Activated B cell treated with CpG ODN at 0.5 μM for 24 hours (primary cell): Measurements from ENCODE around the gene DAO. TPM values are rescaled to one million over a fixed set of nuclear protein-coding genes. Genes with fewer than 3 reads are reported as not detected.

Experiments used
- ATAC-seq: fragments of 200-7000 bp; cut with Tn5 transposase; one replicate; pipeline ENCODE4 v1.10.0; 2021; ENCODE audit warnings: low read depth, mild to moderate bottlenecking, moderate library complexity
- CTCF ChIA-PET: fragments of 350-600 bp; sonication (Branson Sonifier 250); formaldehyde crosslinking; loops from one replicate; lab custom pipeline; 2021; ENCODE audit warnings: antibody characterized with exemption; lab: Charles Lee
- POLR2A ChIA-PET: fragments of 350-600 bp; sonication (Branson Sonifier 250); formaldehyde crosslinking; loops from one replicate; lab custom pipeline; 2021; ENCODE audit warnings: antibody characterized with exemption; lab: Charles Lee
- DNase-seq: peaks from one replicate; pipeline ENCODE4 v3.0.0; 2022
- H3K27ac Mint-ChIP-seq: one replicate; pipeline ENCODE4 v1.8.0; 2020; ENCODE audit warnings: mixed read lengths
- H3K27me3 Mint-ChIP-seq: one replicate; pipeline ENCODE4 v1.8.0; 2021; ENCODE audit warnings: mixed read lengths
- H3K36me3 Mint-ChIP-seq: one replicate; pipeline ENCODE4 v1.8.0; 2021; ENCODE audit warnings: low read depth, mixed read lengths
- H3K4me1 Mint-ChIP-seq: one replicate; pipeline ENCODE4 v1.8.0; 2021; ENCODE audit warnings: mixed read lengths
- H3K4me3 Mint-ChIP-seq: one replicate; pipeline ENCODE4 v1.8.0; 2020; ENCODE audit warnings: mild to moderate bottlenecking, mixed read lengths
- H3K9me3 Mint-ChIP-seq: one replicate; pipeline ENCODE4 v1.8.0; 2020; ENCODE audit warnings: mixed read lengths
- CTCF ChIP-seq: fragments of 200-600 bp; IDR thresholded peaks from one replicate; pipeline ENCODE4 v1.8.0; 2022; ENCODE audit warnings: antibody characterized with exemption, mild to moderate bottlenecking
- intact Hi-C: fragments of 100-400 bp; cut with micrococcal nuclease; formaldehyde crosslinking; loops from one replicate; pipeline ENCODE4 v1.15.1; 2024
- total RNA-seq: library from RNA; stranded (reverse); gene quantifications from 2 replicates; pipeline ENCODE4 v1.2.3, GENCODE V29; 2022

The DAO gene
- total RNA-seq, 1 donor from 2014 or later: not detected

- H3K4me3 Mint-ChIP-seq: no peak overlapping the region
- DNase-seq: no peak
- CTCF ChIA-PET: interaction anchor here (7.5 kb wide), 1 partner anchor 62 kb away, joined by 75 read pairs; no protein-coding TSS in a partner anchor
- no peak for TF ChIP-seq CTCF
- H3K27ac Mint-ChIP-seq: no peak overlapping the region
- no peaks in the 10 kb centered on the region for H3K4me1 Mint-ChIP-seq
- H3K36me3 Mint-ChIP-seq: no peaks in the 10 kb centered on the region
- intact Hi-C loops: loop anchor here (10.0 kb wide), 1 partner anchor 498 kb away; no protein-coding TSS in a partner anchor
- POLR2A ChIA-PET: no interaction called here
- ATAC-seq: no peak
- no peaks in the 10 kb centered on the region for H3K27me3 Mint-ChIP-seq
- H3K9me3 Mint-ChIP-seq: peaks cover 2% of the 10 kb centered on the region
Measured at GRCh38 chr12:108886873-108887629, 7.2 kb downstream of the DAO start.

GRCh38 chr12:108888031-108888430 lies 8.1 kb downstream of the DAO start:
- no peak for ATAC-seq
- intact Hi-C loops: loop anchor here (10.0 kb wide), 1 partner anchor 497 kb away; no protein-coding TSS in a partner anchor
- POLR2A ChIA-PET: no interaction called here

GRCh38 chr12:108890208-108890607 lies 10.3 kb downstream of the DAO start:
- H3K36me3 Mint-ChIP-seq: no peaks in the 10 kb centered on the region
- no peak for TF ChIP-seq CTCF
- no peaks in the 10 kb centered on the region for H3K4me1 Mint-ChIP-seq
- intact Hi-C loops: no loop called here
- POLR2A ChIA-PET: no interaction called here
- CTCF ChIA-PET: interaction anchor here (1.1 to 2.2 kb wide), 2 partner anchors 22 to 60 kb away, joined by 4 to 11 read pairs; no protein-coding TSS in a partner anchor
- H3K27me3 Mint-ChIP-seq: no peaks in the 10 kb centered on the region
- no peak overlapping the region for H3K27ac Mint-ChIP-seq
- peaks cover 2% of the 10 kb centered on the region for H3K9me3 Mint-ChIP-seq
- no peak overlapping the region for H3K4me3 Mint-ChIP-seq
- ATAC-seq (no peak), DNase-seq (no peak)

More at GRCh38 chr12:108888031-108888430, 8.1 kb downstream of the DAO start:
- Mint-ChIP-seq H3K4me3 (no peak overlapping the region), H3K36me3 (no peaks in the 10 kb centered on the region), H3K27ac (no peak overlapping the region), H3K27me3 (no peaks in the 10 kb centered on the region), H3K9me3 (peaks cover 2% of the 10 kb centered on the region), H3K4me1 (no peaks in the 10 kb centered on the region)
- no peak for TF ChIP-seq CTCF
- DNase-seq: no peak
- CTCF ChIA-PET: interaction anchor here (0.6 to 7.5 kb wide), 2 partner anchors 33 to 62 kb away, joined by 3 to 75 read pairs; no protein-coding TSS in a partner anchor

GRCh38 chr12:108895220-108895802 lies 15.4 kb downstream of the DAO start:
- Mint-ChIP-seq H3K27ac (no peak overlapping the region), H3K27me3 (peaks cover 3% of the 10 kb centered on the region), H3K4me1 (no peaks in the 10 kb centered on the region), H3K4me3 (no peak overlapping the region), H3K36me3 (no peaks in the 10 kb centered on the region), H3K9me3 (peaks cover 2% of the 10 kb centered on the region)
- DNase-seq (no peak), ATAC-seq (no peak)
- CTCF ChIA-PET: no interaction called here
- TF ChIP-seq CTCF: no peak
- intact Hi-C loops: no loop called here
- POLR2A ChIA-PET: no interaction called here

- CTCF ChIA-PET: no interaction called here
- Mint-ChIP-seq H3K4me1 (no peaks in the 10 kb centered on the region), H3K36me3 (no peaks in the 10 kb centered on the region)
Measured at GRCh38 chr12:108896336-108896735, 16.4 kb downstream of the DAO start.

More at GRCh38 chr12:108896336-108896735, 16.4 kb downstream of the DAO start:
- POLR2A ChIA-PET: no interaction called here
- ATAC-seq (no peak), DNase-seq (no peak)
- Mint-ChIP-seq H3K27me3 (peaks cover 3% of the 10 kb centered on the region), H3K9me3 (no peaks in the 10 kb centered on the region), H3K27ac (no peak overlapping the region), H3K4me3 (no peak overlapping the region)
- intact Hi-C loops: no loop called here
- no peak for TF ChIP-seq CTCF
